Right forelimb (tissue), 1 donor: ENCODE measurements around the gene PRRT1.
"Not testable (repeated sequence)": the region's sequence is repeated elsewhere in the genome, so short reads cannot be mapped to it uniquely, and the experiment has no call there.

Experiments
- DNase-seq: peaks from one replicate; pipeline ENCODE4 v3.0.0-alpha.2; 2018

PRRT1 gene

DNA sequence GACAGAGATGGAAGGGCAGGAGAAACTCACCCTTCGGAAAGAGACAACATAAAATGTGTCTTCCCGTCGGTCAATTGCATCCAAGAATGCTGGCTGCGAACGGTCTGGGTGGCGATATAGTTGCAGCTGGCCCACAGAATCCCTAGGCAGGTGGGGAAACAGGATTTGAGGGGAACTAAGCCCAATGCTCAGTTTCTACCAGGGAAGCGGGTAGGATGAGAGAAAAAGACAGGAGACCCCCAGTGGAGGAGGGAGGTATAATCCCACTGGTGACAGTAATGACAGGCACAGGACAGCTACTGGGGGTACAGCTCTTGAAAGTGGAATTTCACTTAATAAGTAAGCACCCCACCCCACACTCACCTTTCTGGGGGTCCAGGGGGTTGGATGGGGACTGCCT is 35.1 kb downstream of the PRRT1 start:
- no peak for DNase-seq

DNA sequence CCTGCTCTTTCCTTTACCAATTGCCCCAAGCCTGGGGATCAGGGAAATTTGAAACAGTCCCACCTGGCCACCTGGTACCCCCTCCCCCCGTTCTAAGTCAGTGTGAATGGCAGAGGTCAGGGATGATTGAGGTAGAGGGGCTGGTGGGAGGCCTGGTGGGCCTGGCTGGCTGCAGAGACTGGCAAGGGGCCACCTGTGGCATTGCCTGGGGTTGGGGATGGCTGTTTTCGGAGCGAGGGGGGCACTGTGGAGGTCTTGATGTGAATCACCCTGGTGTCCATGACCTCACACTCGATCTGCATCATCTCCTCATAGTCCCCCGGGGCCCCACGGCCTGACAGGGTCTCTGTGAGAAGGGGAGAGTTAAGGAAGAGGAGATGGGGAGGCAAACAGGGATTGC is 36.1 kb downstream of the PRRT1 start:
- no peak for DNase-seq

DNA sequence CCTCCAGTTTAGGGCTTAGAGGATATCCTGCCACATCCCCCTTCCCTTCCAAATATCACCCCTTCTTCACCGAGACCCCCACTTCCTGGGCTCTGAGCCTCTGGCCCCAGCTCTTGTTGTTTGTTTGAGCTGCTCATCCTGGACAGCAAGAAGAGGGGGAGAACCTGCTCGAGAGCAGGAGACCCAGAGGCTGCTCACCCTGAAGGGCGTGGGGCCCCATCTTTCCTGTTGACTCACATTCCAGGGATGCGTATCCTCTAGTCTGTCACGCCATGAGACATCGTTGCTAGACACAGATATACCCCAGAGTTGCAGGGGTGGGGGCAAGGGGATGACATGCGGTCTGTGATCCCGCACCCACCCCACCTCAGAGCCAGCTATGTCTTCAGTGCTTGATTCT is 36.9 kb downstream of the PRRT1 start:
- no peak for DNase-seq

DNA sequence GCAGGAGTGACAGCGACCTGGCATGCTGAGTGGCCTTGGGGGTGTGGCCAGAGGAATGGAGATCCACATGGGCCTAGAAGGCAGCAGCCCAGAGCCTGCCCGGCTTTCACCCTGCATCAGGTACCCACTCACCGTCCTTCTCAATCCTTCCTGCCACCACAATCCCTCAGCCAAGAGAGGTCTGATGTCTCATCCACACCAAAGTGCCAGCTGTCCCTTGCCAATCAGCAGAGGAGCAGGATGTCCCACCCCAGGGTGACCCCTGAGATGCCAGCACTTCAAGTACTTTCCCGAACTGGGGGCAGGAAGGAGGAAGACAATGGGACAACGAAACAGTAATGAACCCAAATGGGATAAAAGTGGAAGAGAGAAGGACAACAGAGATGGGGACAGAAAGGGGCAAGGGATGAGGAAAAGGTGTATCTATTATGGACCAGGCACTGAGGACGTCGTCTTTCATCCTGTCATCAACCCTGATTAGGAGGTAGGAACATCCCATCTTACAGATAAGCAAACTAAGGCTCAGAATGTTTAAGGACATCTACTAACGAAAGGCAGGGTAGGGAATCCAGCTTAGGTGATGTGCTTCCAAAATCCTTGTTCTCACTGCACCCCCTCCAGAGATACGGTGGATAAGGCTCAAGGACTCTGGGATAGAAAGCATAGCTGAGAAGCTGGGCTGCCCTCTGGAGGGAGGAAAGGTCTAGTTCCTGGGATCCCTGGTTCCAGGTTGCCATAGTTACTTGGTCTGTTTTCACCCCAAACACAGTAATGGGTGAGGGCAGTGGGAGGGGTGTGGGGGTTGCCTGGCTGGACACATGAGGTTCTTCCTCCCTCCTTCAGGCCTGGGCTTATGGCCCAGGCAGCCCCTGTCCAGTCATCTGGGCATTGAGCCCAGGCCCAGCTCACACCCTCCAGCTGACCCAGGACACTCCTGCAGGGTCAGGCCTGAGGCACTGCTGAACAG is 38.1 kb downstream of the PRRT1 start:
- peak; percentile 83 for DNase-seq

DNA sequence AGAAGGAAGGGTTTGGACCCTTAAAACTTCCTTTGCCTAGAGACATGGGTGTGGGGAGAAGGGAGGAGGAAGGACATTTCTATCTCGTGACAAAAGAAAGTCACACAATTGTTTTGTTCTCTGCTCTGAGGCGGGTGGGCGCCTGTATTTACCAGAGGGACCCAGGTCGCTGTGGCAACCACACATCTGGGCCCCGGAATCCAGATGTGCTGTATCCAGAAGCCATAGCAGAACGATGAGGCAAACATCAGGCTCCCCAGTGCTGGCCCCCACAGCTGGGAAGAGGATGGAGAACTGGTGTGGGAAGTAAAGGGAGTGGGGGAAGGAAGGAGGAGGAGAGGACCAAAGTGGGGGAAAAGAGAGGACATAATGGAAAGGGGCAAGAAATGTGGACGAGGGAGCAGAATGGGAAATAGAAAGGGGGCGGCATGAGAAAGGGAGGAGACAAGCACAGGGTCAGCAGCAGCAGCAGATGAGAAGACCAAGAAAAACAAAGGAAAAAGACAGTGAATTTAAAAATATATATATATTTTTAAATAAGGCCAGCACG is 39.2 kb downstream of the PRRT1 start:
- peak; percentile 87 for DNase-seq

DNA sequence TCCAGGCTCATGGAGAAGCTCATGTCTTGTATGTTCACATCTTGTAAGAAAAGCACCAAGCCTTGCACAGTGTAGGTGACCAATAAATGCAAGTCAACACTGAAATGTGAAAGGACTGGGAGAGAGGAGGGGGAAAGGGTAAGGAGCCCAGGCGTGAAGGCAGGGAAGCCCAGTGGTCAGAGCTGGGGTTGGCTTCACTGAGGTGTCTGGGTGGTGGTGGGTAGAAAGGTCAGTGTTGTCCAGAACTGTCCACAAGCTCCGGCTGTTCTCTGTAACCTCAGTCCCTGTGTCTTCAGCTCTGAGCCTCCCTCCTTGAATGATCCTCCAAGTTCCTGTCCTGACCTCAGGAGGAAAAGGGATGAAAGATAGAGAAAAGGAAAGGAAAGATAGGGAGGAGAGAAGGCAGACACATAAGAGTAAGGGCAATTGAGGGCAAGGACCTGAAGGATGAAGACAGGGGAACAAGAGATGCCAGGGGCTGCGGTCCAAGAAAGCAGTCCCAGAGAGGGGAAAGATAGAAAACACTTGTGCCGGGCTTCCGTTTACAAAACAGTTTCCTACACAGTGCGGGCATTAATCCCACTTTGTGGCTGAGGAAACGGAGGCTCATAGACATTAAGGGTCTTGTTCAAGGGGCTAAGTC is 40.2 kb downstream of the PRRT1 start:
- no peak for DNase-seq

DNA sequence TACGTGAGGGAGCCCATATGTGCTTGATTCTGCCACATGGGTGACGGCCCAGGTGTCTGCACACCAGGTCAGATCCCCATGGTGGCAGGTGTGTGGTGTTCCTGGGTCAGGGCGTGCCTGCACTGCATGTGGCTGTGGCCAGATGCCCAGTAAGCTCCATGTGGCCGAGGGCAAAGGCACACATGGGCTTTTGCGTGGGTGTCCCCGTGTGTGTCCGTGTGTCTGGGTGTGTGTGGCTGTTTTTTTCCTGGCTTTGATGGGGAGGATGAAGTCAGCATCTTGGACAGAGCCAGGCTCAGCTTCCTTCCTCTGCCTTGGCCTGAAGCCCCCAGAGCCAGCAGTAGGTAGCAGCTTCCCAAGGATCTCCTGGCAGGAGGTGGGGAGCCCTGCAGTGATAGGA is 41.1 kb downstream of the PRRT1 start:
- no peak for DNase-seq

DNA sequence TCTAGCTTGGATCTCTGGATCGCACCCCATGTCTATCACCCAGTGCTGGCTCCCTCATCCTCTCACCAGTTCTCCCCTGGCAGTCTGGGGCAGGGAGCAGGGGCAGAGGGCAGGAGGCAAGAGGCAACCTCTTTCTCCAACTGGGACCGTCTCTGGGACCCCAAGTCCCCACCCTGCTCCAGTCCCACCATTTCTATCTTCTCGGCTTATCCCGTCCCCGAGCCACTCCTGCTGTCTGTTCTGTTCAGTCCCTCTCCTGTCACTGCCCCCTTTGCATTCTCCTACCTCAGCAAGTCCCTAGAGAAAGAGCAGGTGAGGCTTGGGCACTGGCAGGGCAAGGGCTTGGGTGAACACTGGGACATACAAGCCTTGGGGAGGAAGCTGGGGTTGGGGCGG is 42.0 kb downstream of the PRRT1 start:
- no peak for DNase-seq

DNA sequence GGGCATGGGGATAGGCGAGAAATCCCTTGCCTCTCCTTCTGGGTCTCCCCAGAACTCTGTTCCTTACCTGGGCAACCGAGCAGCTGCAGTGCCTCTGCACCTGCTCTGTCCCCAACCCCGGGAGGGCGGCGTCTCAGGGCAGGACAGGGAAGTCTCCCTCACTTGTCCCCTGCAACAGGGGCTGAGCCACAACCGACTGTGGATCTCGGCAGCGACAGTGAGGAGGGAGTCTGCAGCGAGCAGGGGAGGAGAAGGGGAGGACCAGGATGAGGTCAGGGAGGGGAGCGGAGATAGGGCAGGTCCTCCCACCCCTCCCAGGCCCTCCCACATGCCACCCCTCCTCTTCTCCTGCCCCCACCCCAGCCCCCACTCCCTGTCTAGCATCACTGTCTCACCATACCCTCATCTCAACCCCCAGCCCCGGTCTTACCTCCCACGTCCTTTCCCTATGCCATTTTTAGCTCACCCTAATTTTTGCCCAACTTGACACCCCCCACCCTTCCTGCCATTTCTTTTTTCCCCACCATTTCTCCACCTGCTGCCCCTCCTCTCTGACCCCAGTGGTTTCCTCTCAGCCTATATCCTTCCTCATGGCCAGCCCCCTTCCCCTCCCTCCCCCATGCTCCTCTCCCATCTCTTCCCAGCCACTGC is 42.5 kb downstream of the PRRT1 start, which contains the start of gene TNXB:
TSS of gene TNXB (minus strand) at position 225 of the 651 bp plus-strand sequence. CDS start 11,140 bp downstream, outside the sequence.
- no peak for DNase-seq

DNA sequence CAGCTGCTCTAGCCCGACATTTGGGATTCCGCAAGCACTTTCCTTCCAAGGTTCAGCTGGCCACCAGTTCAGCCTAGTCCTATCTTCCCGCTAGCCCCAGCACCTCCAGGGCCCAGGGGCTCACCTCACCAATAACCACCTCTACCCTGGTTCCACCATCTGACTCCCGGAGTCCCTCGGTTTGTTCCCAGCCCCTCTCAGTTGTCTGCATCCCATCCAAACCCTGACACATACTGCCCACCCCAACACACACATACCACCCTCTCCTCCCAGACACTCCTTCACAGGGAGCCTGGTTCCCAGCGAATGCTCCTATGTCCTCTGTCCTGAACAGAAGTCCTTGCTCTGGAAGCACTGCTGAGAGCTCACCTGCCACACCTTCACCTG is 43.0 kb downstream of the PRRT1 start:
- DNase-seq, result no peak

DNA sequence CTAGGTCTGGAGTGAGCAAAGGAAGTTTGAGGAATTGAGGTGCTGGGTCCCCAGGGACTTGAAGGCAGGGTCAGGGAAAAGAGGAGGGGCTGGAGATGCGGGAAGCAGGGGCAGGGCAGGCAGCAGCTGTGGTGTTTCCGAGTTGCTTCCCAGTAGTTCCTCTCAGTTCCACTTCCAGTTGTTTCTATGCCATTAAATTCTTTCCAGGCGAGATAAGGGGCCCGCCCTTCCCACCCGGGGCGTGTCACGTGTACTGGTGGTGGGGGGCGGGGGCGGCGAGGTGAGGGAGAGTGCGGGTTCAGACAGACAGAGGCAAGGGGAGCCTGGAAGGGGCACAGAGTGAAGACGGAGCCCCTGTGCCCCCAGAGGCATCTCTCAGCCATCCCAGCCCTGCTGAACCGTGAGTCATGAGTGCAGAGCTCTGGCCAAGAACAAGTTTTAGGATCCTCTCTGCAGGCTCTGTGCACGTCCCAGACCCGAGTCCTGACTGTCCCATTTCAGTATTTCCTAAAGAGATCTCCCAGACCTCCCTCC is 43.6 kb downstream of the PRRT1 start:
- peak; percentile 89 for DNase-seq

DNA sequence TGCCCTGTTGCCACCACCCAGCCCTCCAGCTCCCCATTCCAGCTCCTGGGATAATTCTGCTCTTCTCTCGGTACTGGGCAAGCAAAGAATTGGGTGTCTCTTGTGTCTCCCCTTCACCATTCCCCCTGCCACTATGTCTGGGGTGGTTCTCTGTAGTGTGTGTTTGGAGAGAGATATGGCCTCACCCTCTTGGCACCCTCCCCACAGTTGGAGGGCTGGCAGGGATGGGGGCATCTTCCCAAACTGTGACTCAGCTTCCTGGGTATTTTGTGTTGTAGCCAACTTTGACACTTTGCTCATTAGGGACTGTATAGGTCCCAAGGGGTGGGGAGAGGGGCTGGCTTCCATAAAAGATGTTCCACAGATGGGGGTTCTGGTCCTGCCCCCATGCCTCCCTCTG is 44.3 kb downstream of the PRRT1 start:
- DNase-seq, result no peak

DNA sequence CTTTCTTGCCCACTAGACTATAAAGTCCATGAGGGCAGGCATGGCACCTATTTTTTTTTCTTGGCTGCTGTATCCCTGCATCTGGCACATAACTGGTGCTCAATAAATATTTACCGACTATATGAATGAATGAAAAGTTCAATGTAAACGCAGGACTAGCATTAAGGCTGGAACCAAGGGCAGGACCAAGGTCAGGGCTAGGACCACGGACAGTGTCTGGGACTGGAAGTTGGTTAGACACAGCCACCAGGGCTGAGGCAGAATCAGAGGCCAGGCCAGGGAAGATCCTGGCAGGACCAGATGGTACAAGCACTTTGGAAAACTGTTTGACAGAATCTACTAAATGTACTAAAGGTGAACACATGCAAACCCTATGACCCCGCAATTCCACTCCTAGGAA is 46.3 kb downstream of the PRRT1 start:
- DNase-seq, result no peak

DNA sequence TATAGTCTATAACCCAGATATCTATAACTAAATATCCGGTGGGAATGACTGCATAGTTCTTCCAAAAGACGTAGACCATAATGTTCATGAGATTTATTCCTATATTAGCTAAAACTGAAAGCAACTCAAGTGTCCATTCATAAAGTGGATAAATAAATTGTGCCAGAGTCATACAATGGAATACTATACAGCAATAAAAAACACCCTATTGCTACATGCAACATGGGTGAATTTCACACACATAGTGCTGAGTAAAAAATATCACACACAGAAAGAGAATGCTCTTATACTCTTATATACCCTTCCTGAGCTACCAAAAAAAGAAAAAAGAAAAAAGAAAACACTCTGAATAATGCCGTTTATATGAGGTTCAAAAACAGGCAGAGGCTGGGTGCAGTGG is 49.5 kb downstream of the PRRT1 start:
- no peak for DNase-seq

DNA sequence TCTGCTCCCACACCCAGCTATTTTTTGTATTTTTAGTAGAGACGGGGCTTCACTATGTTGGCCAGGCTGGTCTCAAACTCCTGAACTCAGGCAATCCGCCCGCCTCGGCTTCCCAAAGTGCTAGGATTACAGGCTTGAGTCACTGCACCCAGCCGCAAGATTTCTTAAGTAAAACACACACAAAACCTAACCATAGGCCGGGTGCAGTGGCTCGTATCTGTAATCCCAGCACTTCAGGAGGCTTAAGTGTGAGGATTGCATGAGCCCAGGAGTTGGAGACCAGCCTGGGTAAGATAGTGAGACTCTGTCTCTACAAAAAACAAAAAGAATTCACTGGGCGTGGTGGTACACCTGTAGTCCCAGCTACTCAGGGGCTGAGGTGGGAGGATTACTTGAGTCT is 51.5 kb downstream of the PRRT1 start:
- not testable (repeated sequence) for DNase-seq
